ENCODE measurements around the gene NOP9. TPM values are rescaled to one million over a fixed set of nuclear protein-coding genes. Genes with fewer than 3 reads are reported as not detected.

NOP9 gene
- total RNA-seq, 1 donor from 2014 or later: 23.2 TPM

- no peak for TF ChIP-seq CTCF (IDR thresholded peaks at IDR 0.05; ENCODE audit: insufficient read depth, low read length, severe bottlenecking)
- DNase-seq (ENCODE audit: low read depth): no peak
- Histone ChIP-seq H3K27me3 (ENCODE audit: control insufficient read depth, insufficient read depth, low read length) (no peaks in the 10 kb centered on the region), H3K36me3 (ENCODE audit: control insufficient read depth, insufficient read depth, low read length) (peaks cover 33% of the 10 kb centered on the region), H3K4me3 (ENCODE audit: low read depth, low read length) (no peak overlapping the region)
- FAIRE-seq: no peak
Measured at GRCh38 chr14:24304019-24304387, 4.4 kb downstream of the NOP9 start.

- no peak for TF ChIP-seq CTCF (IDR thresholded peaks at IDR 0.05; ENCODE audit: insufficient read depth, low read length, severe bottlenecking)
- H3K36me3 ChIP-seq (ENCODE audit: control insufficient read depth, insufficient read depth, low read length): peaks cover 29% of the 10 kb centered on the region
- no peak overlapping the region for H3K4me3 ChIP-seq (ENCODE audit: low read depth, low read length)
- FAIRE-seq (no peak), DNase-seq (ENCODE audit: low read depth) (no peak)
- H3K27me3 ChIP-seq (ENCODE audit: control insufficient read depth, insufficient read depth, low read length): no peaks in the 10 kb centered on the region
Measured at GRCh38 chr14:24307156-24307574, 7.5 kb downstream of the NOP9 start.

- H3K4me3 ChIP-seq (ENCODE audit: low read depth, low read length): no peak within 1 kb of the TSS
- H3K36me3 ChIP-seq (ENCODE audit: control insufficient read depth, insufficient read depth, low read length): peaks cover 24% of the 10 kb centered on the region
- DNase-seq (ENCODE audit: low read depth) (peak; percentile 40), FAIRE-seq (no peak)
- H3K27me3 ChIP-seq (ENCODE audit: control insufficient read depth, insufficient read depth, low read length): no peaks in the 10 kb centered on the region
- TF ChIP-seq CTCF (IDR thresholded peaks at IDR 0.05; ENCODE audit: insufficient read depth, low read length, severe bottlenecking): peak; percentile 90
Measured at GRCh38 chr14:24307575-24308341, 8.1 kb downstream of the NOP9 start, which contains the start of gene CIDEB. CIDEB (minus strand) TSS chr14:24307977; CDS start chr14:24307858, 119 bp downstream.

GRCh38 chr14:24308342-24309124 lies 8.9 kb downstream of the NOP9 start:
- Histone ChIP-seq H3K4me3 (ENCODE audit: low read depth, low read length) (no peak overlapping the region), H3K27me3 (ENCODE audit: control insufficient read depth, insufficient read depth, low read length) (no peaks in the 10 kb centered on the region), H3K36me3 (ENCODE audit: control insufficient read depth, insufficient read depth, low read length) (peaks cover 25% of the 10 kb centered on the region)
- FAIRE-seq: peak; percentile 28
- DNase-seq (ENCODE audit: low read depth): no peak
- TF ChIP-seq CTCF (IDR thresholded peaks at IDR 0.05; ENCODE audit: insufficient read depth, low read length, severe bottlenecking): no peak

GRCh38 chr14:24309538-24310264 lies 10.1 kb downstream of the NOP9 start, which contains the start of gene LTB4R2:
LTB4R2 (plus strand) TSS chr14:24310140; CDS start chr14:24310665, 525 bp downstream.
- H3K4me3 ChIP-seq (ENCODE audit: low read depth, low read length): peak within 1 kb of the TSS; percentile 28
- no peak for TF ChIP-seq CTCF (IDR thresholded peaks at IDR 0.05; ENCODE audit: insufficient read depth, low read length, severe bottlenecking)
- peaks cover 16% of the 10 kb centered on the region for H3K36me3 ChIP-seq (ENCODE audit: control insufficient read depth, insufficient read depth, low read length)
- peak; percentile 82 for DNase-seq (ENCODE audit: low read depth)
- no peaks in the 10 kb centered on the region for H3K27me3 ChIP-seq (ENCODE audit: control insufficient read depth, insufficient read depth, low read length)
- FAIRE-seq: peak; percentile 99
